Measurements from ENCODE around the gene PCNP. TPM values are rescaled to one million over a fixed set of nuclear protein-coding genes. Genes with fewer than 3 reads are reported as not detected.
A peak's percentile ranks its signal among the peaks of the same experiment; 100 is the strongest.

Gene PCNP
- total RNA-seq, 4 donors from 2014 or later, result 104 to 126 (median 117) TPM

DNA sequence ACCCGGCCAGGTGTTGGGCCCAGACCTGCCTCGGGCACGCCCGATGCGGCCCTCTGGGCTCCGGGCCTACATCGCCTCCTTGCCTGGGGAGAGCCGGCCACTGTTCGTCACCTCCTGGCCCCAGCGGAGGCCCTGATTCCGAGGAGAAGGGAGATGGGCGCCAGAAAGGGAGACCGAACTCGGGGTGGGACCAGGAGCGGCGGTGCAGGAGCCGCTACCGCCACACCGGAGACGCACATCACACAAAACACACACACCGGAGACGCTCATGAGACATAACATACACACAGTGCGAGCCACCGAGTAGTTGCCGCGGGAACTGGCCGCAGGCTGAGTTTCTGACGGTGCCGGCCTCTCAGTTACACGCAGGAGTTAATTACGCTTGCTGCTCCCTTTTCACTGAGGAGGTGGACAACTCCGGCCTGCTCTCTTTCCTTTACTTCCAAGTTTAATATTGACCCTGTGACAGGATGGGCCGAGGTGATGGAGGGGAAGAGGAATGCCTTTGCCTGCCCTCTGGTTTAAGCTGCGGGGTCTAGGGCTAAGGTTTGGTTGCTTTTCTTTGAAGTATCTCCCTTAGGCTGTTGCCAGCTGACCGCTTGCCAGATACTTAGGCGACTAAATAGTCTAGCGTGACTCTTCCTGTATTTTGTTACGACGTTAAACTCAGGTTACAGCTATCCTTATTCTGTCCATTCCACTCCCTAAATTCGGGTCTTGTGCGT is 570 bp downstream of the PCNP start:
- H3K27me3 ChIP-seq, result no peaks in the 10 kb centered on the region
- H3K4me1 ChIP-seq, result peaks cover 0 to 55% (median 28%) of the 10 kb centered on the region in 4 donors
- 1% methylated on average over 19 to 41 of the region's 41 CpGs for whole genome bisulfite sequencing, 2 donors
- TF ChIP-seq, protein P1, sequence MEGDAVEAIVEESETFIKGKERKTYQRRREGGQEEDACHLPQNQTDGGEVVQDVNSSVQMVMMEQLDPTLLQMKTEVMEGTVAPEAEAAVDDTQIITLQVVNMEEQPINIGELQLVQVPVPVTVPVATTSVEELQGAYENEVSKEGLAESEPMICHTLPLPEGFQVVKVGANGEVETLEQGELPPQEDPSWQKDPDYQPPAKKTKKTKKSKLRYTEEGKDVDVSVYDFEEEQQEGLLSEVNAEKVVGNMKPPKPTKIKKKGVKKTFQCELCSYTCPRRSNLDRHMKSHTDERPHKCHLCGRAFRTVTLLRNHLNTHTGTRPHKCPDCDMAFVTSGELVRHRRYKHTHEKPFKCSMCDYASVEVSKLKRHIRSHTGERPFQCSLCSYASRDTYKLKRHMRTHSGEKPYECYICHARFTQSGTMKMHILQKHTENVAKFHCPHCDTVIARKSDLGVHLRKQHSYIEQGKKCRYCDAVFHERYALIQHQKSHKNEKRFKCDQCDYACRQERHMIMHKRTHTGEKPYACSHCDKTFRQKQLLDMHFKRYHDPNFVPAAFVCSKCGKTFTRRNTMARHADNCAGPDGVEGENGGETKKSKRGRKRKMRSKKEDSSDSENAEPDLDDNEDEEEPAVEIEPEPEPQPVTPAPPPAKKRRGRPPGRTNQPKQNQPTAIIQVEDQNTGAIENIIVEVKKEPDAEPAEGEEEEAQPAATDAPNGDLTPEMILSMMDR (IDR thresholded peaks at IDR 0.05), result no peak
- no peak for TF ChIP-seq POLR2A (IDR thresholded peaks at IDR 0.05)
- TF ChIP-seq EP300 (IDR thresholded peaks at IDR 0.05), result peak in 1 of 2 donors; percentile 42
- peaks cover 0 to 19% (median 1%) of the 10 kb centered on the region in 3 donors for H3K36me3 ChIP-seq
- DNase-seq (ENCODE audit: low spot score in 2 of 2), result peak in 1 of 2 donors; percentile 51
- no peaks in the 10 kb centered on the region for H3K9me3 ChIP-seq
- peak overlapping the region; percentile 96 to 99 (median 99) for H3K27ac ChIP-seq
- H3K4me3 ChIP-seq, result peak overlapping the region; percentile 86 to 99 (median 94)

- no peak for TF ChIP-seq EP300 (IDR thresholded peaks at IDR 0.05)
- TF ChIP-seq, protein P1 (IDR thresholded peaks at IDR 0.05), result no peak
- no peak for TF ChIP-seq POLR2A (IDR thresholded peaks at IDR 0.05)
- H3K9me3 ChIP-seq, result no peaks in the 10 kb centered on the region
- peaks cover 0 to 25% (median 4%) of the 10 kb centered on the region in 3 donors for H3K36me3 ChIP-seq
- no peak overlapping the region for H3K27ac ChIP-seq
- WGBS, 2 donors, result 91 to 97% methylated on average over 6 of the region's 6 CpGs
- H3K4me1 ChIP-seq, result peaks cover 0 to 78% (median 36%) of the 10 kb centered on the region in 4 donors
- DNase-seq (ENCODE audit: low spot score in 2 of 2), result no peak
- no peak overlapping the region for H3K4me3 ChIP-seq
- H3K27me3 ChIP-seq, result no peaks in the 10 kb centered on the region
Measured at GRCh38 chr3:101577286-101577685, 3.3 kb downstream of the PCNP start.

- H3K27me3 ChIP-seq, result no peaks in the 10 kb centered on the region
- H3K9me3 ChIP-seq, result no peaks in the 10 kb centered on the region
- WGBS, 2 donors, result 11 to 24% methylated on average over 1 of the region's 1 CpG
- no peak overlapping the region for H3K27ac ChIP-seq
- H3K4me1 ChIP-seq, result peaks cover 0 to 20% (median 2%) of the 10 kb centered on the region in 4 donors
- TF ChIP-seq POLR2A (IDR thresholded peaks at IDR 0.05) (no peak), EP300 (IDR thresholded peaks at IDR 0.05) (no peak)
- TF ChIP-seq, protein P1 (IDR thresholded peaks at IDR 0.05), result no peak
- H3K36me3 ChIP-seq, result peaks cover 0 to 71% (median 0%) of the 10 kb centered on the region in 3 donors
- no peak for DNase-seq (ENCODE audit: low spot score in 2 of 2)
- no peak overlapping the region for H3K4me3 ChIP-seq
Measured at GRCh38 chr3:101588616-101589015, 14.6 kb downstream of the PCNP start.

- Histone ChIP-seq H3K27ac (no peak overlapping the region), H3K4me1 (peaks cover 0 to 13% (median 0%) of the 10 kb centered on the region in 4 donors), H3K27me3 (no peaks in the 10 kb centered on the region), H3K9me3 (no peaks in the 10 kb centered on the region), H3K36me3 (peaks cover 0 to 85% (median 3%) of the 10 kb centered on the region in 3 donors), H3K4me3 (no peak overlapping the region)
- TF ChIP-seq, protein P1 (IDR thresholded peaks at IDR 0.05), result no peak
- WGBS, 2 donors, result 85 to 87% methylated on average over 3 of the region's 3 CpGs
- DNase-seq (ENCODE audit: low spot score in 2 of 2), result no peak
Measured at GRCh38 chr3:101591071-101591470, 17.1 kb downstream of the PCNP start.

GRCh38 chr3:101602731-101603130 is 28.8 kb downstream of the PCNP start:
- Histone ChIP-seq H3K4me3 (no peak overlapping the region), H3K4me1 (no peaks in the 10 kb centered on the region), H3K27me3 (no peaks in the 10 kb centered on the region), H3K36me3 (peaks cover 0 to 24% (median 0%) of the 10 kb centered on the region in 3 donors), H3K27ac (no peak overlapping the region), H3K9me3 (no peaks in the 10 kb centered on the region)
- no peak for DNase-seq (ENCODE audit: low spot score in 2 of 2)
- WGBS, 2 donors, result 89 to 90% methylated on average over 3 of the region's 3 CpGs
- TF ChIP-seq EP300 (IDR thresholded peaks at IDR 0.05) (no peak), POLR2A (IDR thresholded peaks at IDR 0.05) (no peak)
- TF ChIP-seq, protein P1 (IDR thresholded peaks at IDR 0.05), result no peak

Measured in tibial nerve (tissue), 4 donors.